H9 (cell line): ENCODE data around the gene ATPAF1. TPM values are rescaled to one million over a fixed set of nuclear protein-coding genes. Genes with fewer than 3 reads are reported as not detected.

Source experiments
- DNase-seq: peaks from one replicate; pipeline ENCODE4 v3.0.0-alpha.2; 2017
- H2AFZ ChIP-seq: one replicate; pipeline ENCODE4 v1.6.1; 2013; ENCODE audit warnings: mild to moderate bottlenecking, low read length, control low read depth, moderate library complexity
- H2AK5ac ChIP-seq: 2 replicates; pipeline ENCODE4 v1.6.1; 2013; ENCODE audit warnings: low read length, control low read depth, mixed read lengths; ENCODE audit not compliant: insufficient read length
- H2BK120ac ChIP-seq: one replicate; pipeline ENCODE4 v1.6.1; 2013; ENCODE audit warnings: low read depth, mild to moderate bottlenecking, low read length, control low read depth, inconsistent platforms; ENCODE audit not compliant: poor library complexity, severe bottlenecking
- H2BK12ac ChIP-seq: 2 replicates; pipeline ENCODE4 v1.6.1; 2013; ENCODE audit warnings: low read length, control low read depth, mixed read lengths, low read depth; ENCODE audit not compliant: insufficient read length
- H2BK15ac ChIP-seq: 2 replicates; pipeline ENCODE4 v1.6.1; 2013; ENCODE audit warnings: low read depth, low read length, control low read depth
- H2BK20ac ChIP-seq: one replicate; pipeline ENCODE4 v1.6.1; 2013; ENCODE audit warnings: low read depth, mild to moderate bottlenecking, low read length, control low read depth, inconsistent platforms; ENCODE audit not compliant: poor library complexity, severe bottlenecking
- H2BK5ac ChIP-seq: 2 replicates; pipeline ENCODE4 v1.6.1; 2013; ENCODE audit warnings: low read length, control low read depth, mixed read lengths; ENCODE audit not compliant: insufficient read length
- H3K14ac ChIP-seq: 2 replicates; pipeline ENCODE4 v1.6.1; 2013; ENCODE audit warnings: low read length, control low read depth; ENCODE audit not compliant: insufficient read depth
- H3K18ac ChIP-seq: 2 replicates; pipeline ENCODE4 v1.6.1; 2013; ENCODE audit warnings: low read depth, mild to moderate bottlenecking, mixed read lengths, low read length, control low read depth; ENCODE audit not compliant: insufficient read length
- H3K23ac ChIP-seq: 2 replicates; pipeline ENCODE4 v1.6.1; 2013; ENCODE audit warnings: low read length, control low read depth, mixed read lengths, low read depth; ENCODE audit not compliant: insufficient read length
- H3K23me2 ChIP-seq: 2 replicates; pipeline ENCODE4 v1.6.1; 2013; ENCODE audit warnings: low read depth, mild to moderate bottlenecking, mixed read lengths, low read length, control low read depth; ENCODE audit not compliant: insufficient read length, poor library complexity, severe bottlenecking
- H3K27ac ChIP-seq: 2 replicates; pipeline ENCODE4 v1.5.1; 2013; ENCODE audit warnings: low read length, control low read depth, mixed read lengths, low read depth; ENCODE audit not compliant: insufficient read length
- H3K27me3 ChIP-seq: 2 replicates; pipeline ENCODE4 v1.6.1; 2013; ENCODE audit warnings: low read length, control low read depth, inconsistent platforms; ENCODE audit not compliant: insufficient read depth
- H3K4ac ChIP-seq: 2 replicates; pipeline ENCODE4 v1.6.1; 2013; ENCODE audit warnings: low read depth, mild to moderate bottlenecking, control low read depth, inconsistent platforms, low read length, moderate library complexity
- H3K4me1 ChIP-seq: 2 replicates; pipeline ENCODE4 v1.6.1; 2013; ENCODE audit warnings: low read length, control low read depth, inconsistent platforms; ENCODE audit not compliant: insufficient read depth
- H3K4me2 ChIP-seq: 2 replicates; pipeline ENCODE4 v1.6.1; 2013; ENCODE audit warnings: low read length, control low read depth, mixed read lengths; ENCODE audit not compliant: insufficient read length, insufficient read depth
- H3K56ac ChIP-seq: 2 replicates; pipeline ENCODE4 v1.6.1; 2013; ENCODE audit warnings: low read depth, mild to moderate bottlenecking, mixed read lengths, low read length, control low read depth; ENCODE audit not compliant: insufficient read length
- H3K79me1 ChIP-seq: 2 replicates; pipeline ENCODE4 v1.6.1; 2013; ENCODE audit warnings: low read depth, mild to moderate bottlenecking, moderate library complexity, low read length, control low read depth, inconsistent platforms; ENCODE audit not compliant: insufficient read depth, poor library complexity, severe bottlenecking
- H3K79me2 ChIP-seq: 2 replicates; pipeline ENCODE4 v1.6.1; 2013; ENCODE audit warnings: low read length, control low read depth, inconsistent platforms; ENCODE audit not compliant: insufficient read depth
- H3K9ac ChIP-seq: 2 replicates; pipeline ENCODE4 v1.6.1; 2013; ENCODE audit warnings: low read length, control low read depth, mixed read lengths; ENCODE audit not compliant: insufficient read length; ENCODE audit errors: extremely low read depth
- H3K9me3 ChIP-seq: one replicate; pipeline ENCODE4 v1.6.1; 2013; ENCODE audit warnings: low read depth, low read length, inconsistent platforms; ENCODE audit not compliant: control insufficient read depth
- H3T11ph ChIP-seq: one replicate; pipeline ENCODE4 v1.6.1; 2013; ENCODE audit warnings: mild to moderate bottlenecking, low read length, control low read depth, inconsistent platforms
- H4K20me1 ChIP-seq: one replicate; pipeline ENCODE4 v1.6.1; 2013; ENCODE audit not compliant: control insufficient read depth, insufficient read length, insufficient read depth
- H4K5ac ChIP-seq: 2 replicates; pipeline ENCODE4 v1.6.1; 2013; ENCODE audit warnings: low read depth, mild to moderate bottlenecking, mixed read lengths, low read length, control low read depth; ENCODE audit not compliant: insufficient read length
- H4K8ac ChIP-seq: replicated peaks from 2 replicates; pipeline ENCODE4 v1.6.1; 2013; ENCODE audit warnings: low read length, control low read depth, mixed read lengths, low read depth; ENCODE audit not compliant: insufficient read length
- H4K91ac ChIP-seq: 2 replicates; pipeline ENCODE4 v1.6.1; 2013; ENCODE audit warnings: low read depth, mild to moderate bottlenecking, moderate library complexity, mixed read lengths, low read length, control low read depth; ENCODE audit not compliant: insufficient read length
- H3K27ac Mint-ChIP-seq, 3 experiments: 2 replicates in 2 of 3; 3 replicates in 1 of 3; pipeline ENCODE4 v1.8.0; 2020 to 2021; ENCODE audit warnings: mixed read lengths in 3 of 3, mild to moderate bottlenecking in 1 of 3, moderate library complexity in 1 of 3
- H3K27me3 Mint-ChIP-seq: 2 replicates; pipeline ENCODE4 v1.8.0; 2021; ENCODE audit warnings: low read depth, mild to moderate bottlenecking, moderate library complexity, mixed read lengths
- H3K36me3 Mint-ChIP-seq, 3 experiments: 2 replicates in 2 of 3; 3 replicates in 1 of 3; pipeline ENCODE4 v1.8.0; 2020 to 2021; ENCODE audit warnings: low read depth in 3 of 3, mixed read lengths in 3 of 3; ENCODE audit not compliant: insufficient read depth in 1 of 3
- H3K4me1 Mint-ChIP-seq, 2 experiments: 2 replicates each; pipeline ENCODE4 v1.8.0; 2020; ENCODE audit warnings: mixed read lengths in 2 of 2
- H3K4me3 Mint-ChIP-seq, 2 experiments: 2 replicates in 1 of 2; 3 replicates in 1 of 2; pipeline ENCODE4 v1.8.0; 2020 to 2021; ENCODE audit warnings: mild to moderate bottlenecking in 2 of 2, mixed read lengths in 2 of 2, moderate library complexity in 1 of 2
- H3K9me3 Mint-ChIP-seq, 2 experiments: 2 replicates in 1 of 2; 3 replicates in 1 of 2; pipeline ENCODE4 v1.8.0; 2020; ENCODE audit warnings: mild to moderate bottlenecking in 2 of 2, mixed read lengths in 2 of 2, moderate library complexity in 1 of 2
- WGBS: extraction: QIAGEN DNeasy Blood & Tissue Kit; methylation state at CpG from one replicate; pipeline ENCODE4 v1.1.7; 2013; ENCODE audit warnings: missing lambda C conversion rate, low lambda C conversion rate, mixed read lengths; ENCODE audit not compliant: insufficient read length; ENCODE audit errors: extremely low coverage; 5-methylcytosine and 5-hydroxymethylcytosine counted together
- total RNA-seq: library from RNA; stranded (reverse); gene quantifications from 2 replicates; pipeline ENCODE4 v1.2.1, GENCODE V29; 2021
- TF ChIP-seq, protein P1 (sequence below): fragments of 200-600 bp; sonication (generic); conservative IDR thresholded peaks from 3 replicates; pipeline ENCODE4 v1.8.0; 2021; ENCODE audit warnings: antibody characterized with exemption, mild to moderate bottlenecking

ATPAF1 gene
- total RNA-seq, 1 experiment from 2014 or later = 57.3 TPM

DNA sequence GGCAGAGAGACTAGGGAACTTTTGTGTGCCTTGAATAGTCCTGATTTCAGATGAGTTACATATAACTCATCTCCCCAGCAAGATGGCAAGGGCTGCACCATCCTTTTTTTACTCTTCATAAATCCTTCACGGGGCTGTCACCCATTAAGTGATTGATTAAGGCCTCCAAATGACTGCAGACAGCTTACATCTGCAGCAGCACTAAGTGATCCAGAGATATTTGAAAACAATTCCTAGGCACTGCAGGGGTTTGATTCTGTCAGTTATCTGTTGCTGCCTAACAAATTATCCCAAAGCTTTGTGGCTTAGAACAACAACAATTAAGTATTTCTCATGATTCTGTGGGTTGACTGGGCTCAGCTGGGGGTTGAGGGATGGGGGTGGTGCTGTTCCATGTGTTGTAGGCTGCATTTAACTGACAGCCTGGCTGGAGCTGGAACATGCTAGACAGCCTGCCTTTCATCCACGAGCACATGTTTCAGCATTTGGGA is 22.8 kb upstream of the ATPAF1 start:
- no CpG with 5 or more reads among the region's 2 CpGs for WGBS
- Mint-ChIP-seq H3K9me3 (no peaks in the 10 kb centered on the region), H3K36me3 (peaks cover 16 to 73% (median 61%) of the 10 kb centered on the region in 3 experiments; a peak in 6 of 7 replicates), H3K27me3 (no peaks in the 10 kb centered on the region), H3K27ac (peak overlapping the region in 2 of 3 experiments; percentile 37 to 51; a peak in 2 of 7 replicates), H3K4me1 (no peaks in the 10 kb centered on the region), H3K4me3 (no peak overlapping the region)
- Histone ChIP-seq H3K23ac (no peak overlapping the region), H3T11ph (no peak overlapping the region), H4K5ac (no peak overlapping the region), H3K27ac (no peak overlapping the region), H3K14ac (no peak overlapping the region), H3K23me2 (no peaks in the 10 kb centered on the region), H4K91ac (no peak overlapping the region), H2AFZ (no peak overlapping the region), H2AK5ac (no peak overlapping the region), H3K9ac (no peak overlapping the region), H2BK15ac (no peak overlapping the region), H3K56ac (no peak overlapping the region), H3K4me1 (no peaks in the 10 kb centered on the region), H3K4ac (no peak overlapping the region), H3K79me2 (no peaks in the 10 kb centered on the region), H4K20me1 (no peaks in the 10 kb centered on the region), H4K8ac (no peak overlapping the region), H3K18ac (no peak overlapping the region), H3K27me3 (no peaks in the 10 kb centered on the region), H3K9me3 (no peaks in the 10 kb centered on the region), H2BK12ac (no peak overlapping the region), H2BK5ac (no peak overlapping the region), H2BK120ac (no peak overlapping the region), H3K79me1 (no peaks in the 10 kb centered on the region), H2BK20ac (no peak overlapping the region), H3K4me2 (no peak overlapping the region)
- no peak for DNase-seq
- TF ChIP-seq, protein P1, sequence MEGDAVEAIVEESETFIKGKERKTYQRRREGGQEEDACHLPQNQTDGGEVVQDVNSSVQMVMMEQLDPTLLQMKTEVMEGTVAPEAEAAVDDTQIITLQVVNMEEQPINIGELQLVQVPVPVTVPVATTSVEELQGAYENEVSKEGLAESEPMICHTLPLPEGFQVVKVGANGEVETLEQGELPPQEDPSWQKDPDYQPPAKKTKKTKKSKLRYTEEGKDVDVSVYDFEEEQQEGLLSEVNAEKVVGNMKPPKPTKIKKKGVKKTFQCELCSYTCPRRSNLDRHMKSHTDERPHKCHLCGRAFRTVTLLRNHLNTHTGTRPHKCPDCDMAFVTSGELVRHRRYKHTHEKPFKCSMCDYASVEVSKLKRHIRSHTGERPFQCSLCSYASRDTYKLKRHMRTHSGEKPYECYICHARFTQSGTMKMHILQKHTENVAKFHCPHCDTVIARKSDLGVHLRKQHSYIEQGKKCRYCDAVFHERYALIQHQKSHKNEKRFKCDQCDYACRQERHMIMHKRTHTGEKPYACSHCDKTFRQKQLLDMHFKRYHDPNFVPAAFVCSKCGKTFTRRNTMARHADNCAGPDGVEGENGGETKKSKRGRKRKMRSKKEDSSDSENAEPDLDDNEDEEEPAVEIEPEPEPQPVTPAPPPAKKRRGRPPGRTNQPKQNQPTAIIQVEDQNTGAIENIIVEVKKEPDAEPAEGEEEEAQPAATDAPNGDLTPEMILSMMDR = no peak
